Endothelial cell of umbilical vein (primary cell): ENCODE data around the gene GNPAT. TPM values are rescaled to one million over a fixed set of nuclear protein-coding genes. Genes with fewer than 3 reads are reported as not detected.

ENCODE experiments used
- BruUV-seq: library from RNA; stranded (reverse); fragments of 400-500 nt; replicated peaks from 2 replicates; lab custom pipeline; 2021; lab: Mats Ljungman, UMichigan
- CTCF ChIA-PET: fragments of 300-600, 350-600 bp; sonication (Branson Sonifier 250); formaldehyde crosslinking; loops from one replicate; lab custom pipeline; 2021; ENCODE audit warnings: antibody characterized with exemption, inconsistent platforms; lab: Charles Lee
- POLR2A ChIA-PET: fragments of 300-600, 350-600 bp; sonication (Branson Sonifier 250); formaldehyde crosslinking; loops from one replicate; lab custom pipeline; 2021; ENCODE audit warnings: antibody characterized with exemption, inconsistent platforms; lab: Charles Lee
- DNase-seq: peaks from one replicate; pipeline ENCODE4 v3.0.0-alpha.2; 2011; ENCODE audit warnings: low read depth, low spot score
- FAIRE-seq: peaks from 2 replicates; lab custom pipeline; 2011; peaks lifted over from hg19 to GRCh38; lab: Jason Lieb, UNC
- H2AFZ ChIP-seq: 2 replicates; pipeline ENCODE4 v1.6.0; 2012; ENCODE audit warnings: low read depth, low read length, control low read depth, inconsistent platforms
- H3K27ac ChIP-seq: 2 replicates; pipeline ENCODE4 v1.5.1; 2011; ENCODE audit warnings: low read depth, mild to moderate bottlenecking, control low read depth, low read length, moderate library complexity; ENCODE audit not compliant: insufficient read depth
- H3K27me3 ChIP-seq, 2 experiments: 2 replicates each; pipeline versions ENCODE4 v1.6.0 to v1.6.1; 2011; ENCODE audit warnings: low read length in 2 of 2, mixed read lengths in 1 of 2; ENCODE audit not compliant: control insufficient read depth in 2 of 2, insufficient read depth in 2 of 2
- H3K36me3 ChIP-seq, 2 experiments: 2 replicates in 1 of 2; 3 replicates in 1 of 2; pipeline ENCODE4 v1.5.1; 2011; ENCODE audit warnings: low read length in 2 of 2, mild to moderate bottlenecking in 1 of 2, moderate library complexity in 1 of 2; ENCODE audit not compliant: control insufficient read depth in 2 of 2, insufficient read depth in 2 of 2; ENCODE audit errors: extremely low read depth in 1 of 2
- H3K4me1 ChIP-seq: 3 replicates; pipeline ENCODE4 v1.5.1; 2011; ENCODE audit warnings: mild to moderate bottlenecking, low read length; ENCODE audit not compliant: control insufficient read depth, insufficient read depth; ENCODE audit errors: extremely low read depth
- H3K4me2 ChIP-seq: 2 replicates; pipeline ENCODE4 v1.6.1; 2011; ENCODE audit warnings: low read length, control low read depth, mixed read lengths; ENCODE audit not compliant: insufficient read depth
- H3K4me3 ChIP-seq, 3 experiments: fragments of 200-600 bp in 1 of 3; sonication (generic), shearing (Covaris generic) in 1 of 3; replicated peaks in 1 of 3; 2 replicates each; pipeline ENCODE4 v1.5.1; 2011 to 2016; ENCODE audit warnings: control low read depth in 3 of 3, low read length in 3 of 3, mild to moderate bottlenecking in 2 of 3, inconsistent platforms in 1 of 3, low read depth in 1 of 3, moderate library complexity in 1 of 3; ENCODE audit not compliant: insufficient read depth in 1 of 3
- H3K79me2 ChIP-seq: 2 replicates; pipeline ENCODE4 v1.6.0; 2012; ENCODE audit warnings: low read length, inconsistent platforms; ENCODE audit not compliant: control insufficient read depth, insufficient read depth
- H3K9ac ChIP-seq: replicated peaks from 2 replicates; pipeline ENCODE3; 2011; ENCODE audit warnings: low read length, control low read depth; ENCODE audit not compliant: insufficient read depth; ENCODE audit errors: extremely low read depth
- H3K9me1 ChIP-seq: replicated peaks from 3 replicates; pipeline ENCODE4 v1.6.0; 2011; ENCODE audit warnings: mild to moderate bottlenecking, low read length; ENCODE audit not compliant: control insufficient read depth, insufficient read depth; ENCODE audit errors: extremely low read depth
- H3K9me3 ChIP-seq: replicated peaks from 2 replicates; pipeline ENCODE4 v1.5.1; 2012; ENCODE audit warnings: low read length, inconsistent platforms; ENCODE audit not compliant: control insufficient read depth, insufficient read depth
- H4K20me1 ChIP-seq: replicated peaks from 2 replicates; pipeline ENCODE3; 2011; ENCODE audit warnings: mild to moderate bottlenecking, low read length; ENCODE audit not compliant: control insufficient read depth, insufficient read depth; ENCODE audit errors: extremely low read depth
- CTCF ChIP-seq, 2 donors: IDR thresholded peaks; 1 replicate in 1 of 2; 2 replicates in 1 of 2; pipeline ENCODE4 v1.5.1; 2011; ENCODE audit warnings: low read length in 2 of 2, mild to moderate bottlenecking in 2 of 2, moderate library complexity in 2 of 2, control low read depth in 1 of 2, inconsistent platforms in 1 of 2, low read depth in 1 of 2; ENCODE audit not compliant: insufficient read depth in 1 of 2; ENCODE audit errors: extremely low read depth in 1 of 2
- EZH2 ChIP-seq: IDR thresholded peaks from 2 replicates; pipeline ENCODE4 v1.6.1; 2012; ENCODE audit warnings: borderline replicate concordance, low read depth, mild to moderate bottlenecking, moderate library complexity, low read length, inconsistent platforms; ENCODE audit not compliant: severe bottlenecking
- FOS ChIP-seq: IDR thresholded peaks from 2 replicates; pipeline ENCODE4 v1.6.1; 2011; ENCODE audit warnings: mild to moderate bottlenecking, low read length, moderate library complexity, borderline replicate concordance; ENCODE audit not compliant: insufficient read depth
- GATA2 ChIP-seq: IDR thresholded peaks from 2 replicates; pipeline ENCODE4 v1.7.0; 2011; ENCODE audit warnings: low read depth, mild to moderate bottlenecking, moderate library complexity, mixed read lengths, low read length; ENCODE audit not compliant: insufficient read length, insufficient read depth
- JUN ChIP-seq: IDR thresholded peaks from 2 replicates; pipeline ENCODE4 v1.6.1; 2011; ENCODE audit warnings: borderline replicate concordance, low read depth; ENCODE audit not compliant: insufficient read length, insufficient read depth
- MYC ChIP-seq: IDR thresholded peaks from one replicate; pipeline ENCODE4 v1.6.1; 2011; ENCODE audit warnings: mild to moderate bottlenecking, low read depth, low read length
- POLR2A ChIP-seq: IDR thresholded peaks from 2 replicates; pipeline ENCODE4 v1.6.1; 2012; ENCODE audit warnings: low read depth, mild to moderate bottlenecking, control low read depth, low read length
- POLR2AphosphoS5 ChIP-seq: IDR thresholded peaks from 2 replicates; pipeline ENCODE4 v1.6.1; 2012; ENCODE audit warnings: low read depth, mild to moderate bottlenecking, control low read depth, low read length, moderate library complexity; ENCODE audit not compliant: insufficient read depth
- dilution Hi-C: fragments of 300-500 bp; cut with MboI; formaldehyde crosslinking; loops from one replicate; pipeline ENCODE4 v1.15.0; 2019; ENCODE audit warnings: low sequenced_read_pairs; ENCODE audit not compliant: extremely low pct_ligation_motif_present
- intact Hi-C: fragments of 100-400 bp; cut with micrococcal nuclease; formaldehyde crosslinking; loops from one replicate; pipeline ENCODE4 v1.10.0; 2022
- polyA plus RNA-seq, 4 experiments: library from polyadenylated mRNA; depleted of rRNA in 3 of 4; stranded (reverse) in 3 of 4; unstranded in 1 of 4; fragments of >200 nt; gene quantifications; 2 replicates each; pipeline versions ENCODE4 v1.2.1 to v1.2.3, GENCODE V29; 2011 to 2012; ENCODE audit warnings: missing spikeins in 1 of 4
- total RNA-seq: library from RNA; stranded (reverse); gene quantifications from 2 replicates; pipeline ENCODE4 v1.2.3, GENCODE V29; 2021
- TF ChIP-seq, protein P1 (sequence below): IDR thresholded peaks from 2 replicates; pipeline ENCODE4 v1.6.1; 2011; ENCODE audit not compliant: insufficient read depth, insufficient read length

Gene GNPAT
- total and polyA plus RNA-seq, 2 donors (not counting 3 experiments of a cell fraction or from before 2014, with no cell fraction given): 18.9 to 51.4 TPM

GRCh38 chr1:231266811-231267322 lies 25.9 kb downstream of the GNPAT start:
- no TSS peak for BruUV-seq
- no peaks in the 10 kb centered on the region for H3K79me2 ChIP-seq
- H2AFZ ChIP-seq: no peak overlapping the region
- H3K9ac ChIP-seq: no peak overlapping the region
- H4K20me1 ChIP-seq: no peaks in the 10 kb centered on the region
- CTCF ChIA-PET: no interaction called here
- no peak overlapping the region for H3K27ac ChIP-seq
- no peak overlapping the region for H3K4me3 ChIP-seq
- TF ChIP-seq POLR2AphosphoS5 (no peak), GATA2 (no peak), CTCF (IDR thresholded peaks at IDR 0.05; ENCODE audit: extremely low read depth in 1 of 2, insufficient read depth in 1 of 2, low read depth in 1 of 2, low read length in 2 of 2) (no peak), FOS (no peak), EZH2 (no peak), POLR2A (no peak), MYC (no peak), JUN (no peak)
- TF ChIP-seq, protein P1, sequence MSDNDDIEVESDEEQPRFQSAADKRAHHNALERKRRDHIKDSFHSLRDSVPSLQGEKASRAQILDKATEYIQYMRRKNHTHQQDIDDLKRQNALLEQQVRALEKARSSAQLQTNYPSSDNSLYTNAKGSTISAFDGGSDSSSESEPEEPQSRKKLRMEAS: no peak
- intact Hi-C loops: no loop called here
- POLR2A ChIA-PET: no interaction called here
- H3K9me1 ChIP-seq: no peaks in the 10 kb centered on the region
- dilution Hi-C loops: no loop called here
- peaks cover 17 to 21% of the 10 kb centered on the region in 2 experiments for H3K36me3 ChIP-seq
- FAIRE-seq: no peak
- H3K27me3 ChIP-seq: no peaks in the 10 kb centered on the region
- H3K4me1 ChIP-seq: peaks cover 4% of the 10 kb centered on the region
- no peaks in the 10 kb centered on the region for H3K9me3 ChIP-seq
- no peak for DNase-seq
- H3K4me2 ChIP-seq: no peak overlapping the region
